ENCODE measurements around the gene SCD. TPM values are rescaled to one million over a fixed set of nuclear protein-coding genes. Genes with fewer than 3 reads are reported as not detected.

SCD gene
- total and polyA plus RNA-seq, 12 donors: 1.8 to 62.7 (median 14.6) TPM

DNA sequence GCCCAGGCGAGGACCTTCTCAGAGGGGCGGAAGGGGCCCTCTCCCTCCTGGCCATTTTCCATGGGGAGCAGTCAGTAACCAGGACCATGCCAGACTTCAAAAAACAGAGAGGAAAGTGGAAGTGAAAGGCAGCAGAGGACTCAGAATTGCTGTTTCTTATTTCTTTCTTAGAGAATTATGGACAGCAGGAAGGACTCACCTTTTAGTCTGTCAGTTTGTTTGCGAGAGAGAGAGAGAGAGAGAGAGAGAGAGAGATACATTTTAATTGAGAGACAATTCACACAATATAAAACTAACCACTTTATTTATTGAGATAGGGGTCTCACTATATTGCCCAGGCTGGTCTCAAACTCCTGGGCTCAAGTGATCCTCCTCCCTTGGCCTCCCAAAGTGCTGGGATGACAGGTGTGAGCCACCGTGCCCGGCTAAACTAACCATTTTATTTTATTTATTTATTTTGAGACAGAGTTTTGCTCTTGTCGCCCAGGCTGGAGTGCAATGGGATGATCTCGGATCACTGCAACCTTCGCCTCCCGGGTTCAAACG lies 24.5 kb downstream of the SCD start:
- H3K36me3 ChIP-seq: no peaks in the 10 kb centered on the region
- H3K4me3 ChIP-seq: peak overlapping the region in 1 of 10 donors; percentile 30
- H3K27ac ChIP-seq: peak overlapping the region in 9 of 10 donors; percentile 44 to 97 (median 67)
- no peaks in the 10 kb centered on the region for H3K27me3 ChIP-seq
- ATAC-seq: no peak
- DNase-seq: no peak
- WGBS, 2 donors: 80 to 86% methylated on average over 10 of the region's 10 CpGs
- TF ChIP-seq CTCF (IDR thresholded peaks at IDR 0.05): no peak
- peaks cover 11 to 53% (median 40%) of the 10 kb centered on the region in 9 donors for H3K4me1 ChIP-seq
- no peaks in the 10 kb centered on the region for H3K9me3 ChIP-seq
- intact Hi-C loops (cut with DNase I): loop anchor here in 1 of 10 donors (2.0 kb wide), 1 partner anchor 25 kb away; the partner anchor contains the start of gene SCD

DNA sequence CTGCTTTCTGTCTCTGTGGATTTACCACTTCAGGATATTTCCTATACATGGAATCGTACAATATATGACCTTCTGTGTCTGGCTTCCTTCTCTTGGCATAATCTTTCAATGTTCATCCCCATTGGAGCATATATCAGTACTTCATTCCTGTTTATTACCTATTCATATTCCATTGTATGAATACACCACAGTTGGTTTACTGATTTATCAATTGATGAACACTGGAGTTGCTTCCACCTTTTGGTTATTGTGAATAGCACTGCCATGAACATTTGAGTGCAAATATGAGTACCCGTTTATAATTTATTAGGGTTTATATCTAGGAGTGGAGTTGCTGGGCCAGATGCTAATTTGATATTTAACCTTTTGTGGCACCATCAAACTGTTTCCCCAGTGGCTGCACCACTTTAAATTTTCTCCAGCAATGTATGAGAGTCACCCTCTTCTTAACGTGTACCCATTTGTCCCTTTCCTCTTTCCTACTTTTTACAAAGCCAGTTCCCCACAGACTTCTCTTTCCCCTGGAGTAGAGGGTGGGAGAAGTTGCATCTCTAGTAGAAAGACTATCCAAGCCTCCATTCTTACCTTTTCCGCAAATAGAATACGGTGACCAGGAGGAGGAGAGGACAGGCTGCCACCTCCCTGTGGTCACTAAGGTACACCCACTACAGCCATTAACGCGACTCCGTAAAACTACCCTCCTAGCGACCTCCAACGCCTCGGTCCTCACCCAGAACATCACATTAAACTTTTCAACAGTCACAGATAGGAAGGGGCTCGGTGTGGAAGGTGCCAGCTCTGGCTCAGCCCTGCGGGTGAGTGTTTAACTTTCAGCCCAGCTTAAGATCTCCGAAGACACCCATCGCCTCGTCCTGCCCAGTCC lies 25.6 kb downstream of the SCD start:
- 17 to 18% methylated on average over 16 of the region's 16 CpGs for WGBS, 2 donors
- no peaks in the 10 kb centered on the region for H3K9me3 ChIP-seq
- no peaks in the 10 kb centered on the region for H3K36me3 ChIP-seq
- peak overlapping the region; percentile 43 to 97 (median 92) for H3K27ac ChIP-seq
- no peaks in the 10 kb centered on the region for H3K27me3 ChIP-seq
- no peak for TF ChIP-seq CTCF (IDR thresholded peaks at IDR 0.05)
- DNase-seq: no peak
- intact Hi-C loops (cut with DNase I): loop anchor here in 1 of 10 donors (2.0 kb wide), 1 partner anchor 26 kb away; the partner anchor contains the start of gene SCD
- peak overlapping the region; percentile 39 to 82 (median 65) for H3K4me3 ChIP-seq
- peaks cover 11 to 53% (median 40%) of the 10 kb centered on the region in 9 donors for H3K4me1 ChIP-seq
- peak in 2 of 8 donors; percentile 1 to 3 for ATAC-seq

- WGBS, 2 donors: 0 to 1% methylated on average over 45 of the region's 45 CpGs
Measured at GRCh38 chr10:100373298-100374199, 26.5 kb downstream of the SCD start.

More at GRCh38 chr10:100373298-100374199, 26.5 kb downstream of the SCD start:
- no peaks in the 10 kb centered on the region for H3K36me3 ChIP-seq
- no peaks in the 10 kb centered on the region for H3K27me3 ChIP-seq
- peaks cover 11 to 53% (median 40%) of the 10 kb centered on the region in 9 donors for H3K4me1 ChIP-seq
- peak; percentile 94 to 96 for DNase-seq
- H3K27ac ChIP-seq: peak overlapping the region; percentile 83 to 97 (median 92)
- H3K9me3 ChIP-seq: no peaks in the 10 kb centered on the region
- TF ChIP-seq CTCF (IDR thresholded peaks at IDR 0.05): no peak
- H3K4me3 ChIP-seq: peak overlapping the region; percentile 39 to 82 (median 65)
- ATAC-seq: peak; percentile 96 to 99 (median 98)
- intact Hi-C loops (cut with DNase I): loop anchor here in 1 of 10 donors (2.0 kb wide), 1 partner anchor 27 kb away; the partner anchor contains the start of gene SCD

All from heart right ventricle (tissue), 16 donors.